Lower leg skin (tissue), 4 donors: ENCODE results near the gene TIMM10B. TPM values are rescaled to one million over a fixed set of nuclear protein-coding genes. Genes with fewer than 3 reads are reported as not detected.
A peak's percentile ranks its signal among the peaks of the same experiment; 100 is the strongest.

Experiments
- DNase-seq, 2 donors: peaks; one replicate each; pipeline ENCODE4 v3.0.0-alpha.2; 2019; ENCODE audit warnings: low spot score in 2 of 2
- H3K4me3 ChIP-seq: fragments of 200-600 bp; sonication (generic); 2 replicates; pipeline ENCODE4 v1.5.1; 2017; ENCODE audit warnings: mild to moderate bottlenecking, low read depth; ENCODE audit not compliant: poor library complexity, severe bottlenecking
- POLR2A ChIP-seq, 2 donors: fragments of 450-650 bp; IDR thresholded peaks; one replicate each; pipeline ENCODE4 v1.6.1; 2016 to 2017; ENCODE audit warnings: antibody characterized with exemption in 2 of 2, mild to moderate bottlenecking in 1 of 2, moderate library complexity in 1 of 2
- WGBS, 2 donors: methylation state at CpG; one replicate each; pipeline ENCODE4 v1.1.5; 2018; 5-methylcytosine and 5-hydroxymethylcytosine counted together
- intact Hi-C: fragments of 100-400 bp; cut with DNase I; formaldehyde crosslinking; loops from one replicate; pipeline ENCODE4 v1.15.0; 2023; ENCODE audit warnings: low total_unique reads
- total RNA-seq, 4 donors: library from RNA; depleted of rRNA; stranded (reverse); fragments of >200 nt; gene quantifications; one replicate each; pipeline ENCODE4 v1.1.0, GENCODE V29; 2016
- TF ChIP-seq, protein P1 (sequence below), 3 donors: fragments of 450-650 bp; IDR thresholded peaks; one replicate each; pipeline ENCODE4 v1.5.1; 2016; ENCODE audit warnings: antibody characterized with exemption in 3 of 3, mild to moderate bottlenecking in 3 of 3, moderate library complexity in 2 of 3

TIMM10B gene
- total RNA-seq, 4 donors from 2014 or later: 20.1 to 28.0 (median 21.9) TPM

DNA sequence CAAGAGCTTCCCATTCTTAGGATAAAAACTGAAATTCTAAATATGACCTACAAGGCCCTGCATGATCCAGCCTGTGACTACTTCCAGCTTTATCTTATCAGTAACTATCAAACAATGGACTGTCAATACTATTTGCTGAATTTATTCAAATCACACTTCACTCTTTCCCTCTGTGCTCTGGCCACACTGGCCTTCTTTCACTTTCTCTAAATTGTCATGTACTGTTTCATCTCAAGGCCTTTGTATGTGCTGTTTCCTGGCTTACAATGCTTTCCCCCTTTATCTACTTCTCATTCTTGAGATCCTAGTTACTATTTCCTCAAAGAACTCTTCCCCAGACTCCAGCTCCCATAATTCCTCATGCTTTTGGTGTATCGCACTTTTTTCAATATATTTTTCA is 5.6 kb downstream of the TIMM10B start:
- TF ChIP-seq, protein P1, sequence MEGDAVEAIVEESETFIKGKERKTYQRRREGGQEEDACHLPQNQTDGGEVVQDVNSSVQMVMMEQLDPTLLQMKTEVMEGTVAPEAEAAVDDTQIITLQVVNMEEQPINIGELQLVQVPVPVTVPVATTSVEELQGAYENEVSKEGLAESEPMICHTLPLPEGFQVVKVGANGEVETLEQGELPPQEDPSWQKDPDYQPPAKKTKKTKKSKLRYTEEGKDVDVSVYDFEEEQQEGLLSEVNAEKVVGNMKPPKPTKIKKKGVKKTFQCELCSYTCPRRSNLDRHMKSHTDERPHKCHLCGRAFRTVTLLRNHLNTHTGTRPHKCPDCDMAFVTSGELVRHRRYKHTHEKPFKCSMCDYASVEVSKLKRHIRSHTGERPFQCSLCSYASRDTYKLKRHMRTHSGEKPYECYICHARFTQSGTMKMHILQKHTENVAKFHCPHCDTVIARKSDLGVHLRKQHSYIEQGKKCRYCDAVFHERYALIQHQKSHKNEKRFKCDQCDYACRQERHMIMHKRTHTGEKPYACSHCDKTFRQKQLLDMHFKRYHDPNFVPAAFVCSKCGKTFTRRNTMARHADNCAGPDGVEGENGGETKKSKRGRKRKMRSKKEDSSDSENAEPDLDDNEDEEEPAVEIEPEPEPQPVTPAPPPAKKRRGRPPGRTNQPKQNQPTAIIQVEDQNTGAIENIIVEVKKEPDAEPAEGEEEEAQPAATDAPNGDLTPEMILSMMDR (IDR thresholded peaks at IDR 0.05): no peak
- no peak for TF ChIP-seq POLR2A (IDR thresholded peaks at IDR 0.05)
- intact Hi-C loops: no loop called here
- WGBS, 2 donors: 87 to 95% methylated on average over 1 of the region's 1 CpG
- no peak for DNase-seq
- no peak overlapping the region for H3K4me3 ChIP-seq

DNA sequence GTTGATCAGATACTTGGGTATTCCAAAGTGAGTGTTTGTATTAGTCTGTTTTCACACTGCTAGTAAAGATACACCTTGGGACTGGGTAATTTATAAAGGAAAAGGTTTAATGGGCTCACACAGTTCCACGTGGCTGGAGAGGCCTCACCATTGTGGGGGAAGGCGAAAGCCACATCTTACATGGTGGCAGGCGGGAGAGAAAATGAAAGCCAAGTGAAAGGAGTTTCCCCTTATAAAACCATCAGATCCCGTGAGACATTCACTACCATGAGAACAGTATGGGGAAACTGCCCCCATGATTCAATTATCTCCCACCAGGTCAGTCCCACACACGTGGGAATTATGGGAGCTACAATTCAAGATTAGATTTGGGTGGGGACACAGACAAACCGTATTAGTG is 7.0 kb downstream of the TIMM10B start:
- TF ChIP-seq, protein P1 (IDR thresholded peaks at IDR 0.05): no peak
- no peak for TF ChIP-seq POLR2A (IDR thresholded peaks at IDR 0.05)
- no peak overlapping the region for H3K4me3 ChIP-seq
- WGBS, 2 donors: 89 to 93% methylated on average over 6 of the region's 6 CpGs
- no peak for DNase-seq
- intact Hi-C loops: no loop called here

DNA sequence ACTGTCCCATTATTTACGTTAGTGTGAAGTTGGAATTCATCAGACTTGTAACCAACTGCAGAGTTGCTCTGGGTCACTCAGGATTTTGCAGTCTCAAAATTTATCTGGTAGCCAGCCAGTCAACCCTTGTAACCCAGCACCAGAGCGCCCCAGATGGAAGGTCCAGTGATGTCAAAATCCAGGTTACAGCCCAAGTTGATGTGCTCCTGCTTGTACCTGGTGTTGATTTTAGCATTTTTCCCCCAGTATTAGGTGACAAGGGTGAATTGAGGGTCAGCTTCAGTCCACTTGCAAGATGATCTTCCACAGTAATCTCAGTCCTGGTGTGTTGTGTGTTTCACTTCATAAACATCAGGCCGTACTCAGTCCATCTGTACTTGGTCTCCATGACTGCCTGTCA is 7.5 kb downstream of the TIMM10B start:
- WGBS, 2 donors: 93 to 97% methylated on average over 3 of the region's 3 CpGs
- no peak for TF ChIP-seq POLR2A (IDR thresholded peaks at IDR 0.05)
- DNase-seq: no peak
- no peak overlapping the region for H3K4me3 ChIP-seq
- intact Hi-C loops: no loop called here

DNA sequence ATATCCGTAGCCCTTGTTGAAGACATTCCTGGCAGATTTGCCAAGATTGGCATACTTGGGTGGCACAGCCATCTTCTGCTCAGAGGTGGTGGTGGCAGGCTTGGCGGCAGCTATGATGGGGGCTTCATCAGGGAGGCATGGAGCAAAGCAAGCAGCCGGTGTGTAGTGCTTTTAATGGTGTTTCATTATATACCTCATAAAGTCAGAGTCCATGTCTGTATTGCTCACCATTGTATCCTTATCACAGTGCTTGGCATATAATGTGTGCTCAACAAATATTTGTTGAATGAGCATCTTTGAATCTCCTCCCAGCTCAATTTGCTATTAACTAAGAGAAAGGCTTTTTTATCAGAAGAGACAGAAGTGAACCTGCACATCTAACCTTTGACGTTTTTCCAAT is 8.0 kb downstream of the TIMM10B start:
- intact Hi-C loops: no loop called here
- WGBS, 2 donors: 89 to 90% methylated on average over 4 of the region's 4 CpGs
- H3K4me3 ChIP-seq: no peak overlapping the region
- TF ChIP-seq, protein P1 (IDR thresholded peaks at IDR 0.05): no peak
- TF ChIP-seq POLR2A (IDR thresholded peaks at IDR 0.05): no peak
- no peak for DNase-seq

DNA sequence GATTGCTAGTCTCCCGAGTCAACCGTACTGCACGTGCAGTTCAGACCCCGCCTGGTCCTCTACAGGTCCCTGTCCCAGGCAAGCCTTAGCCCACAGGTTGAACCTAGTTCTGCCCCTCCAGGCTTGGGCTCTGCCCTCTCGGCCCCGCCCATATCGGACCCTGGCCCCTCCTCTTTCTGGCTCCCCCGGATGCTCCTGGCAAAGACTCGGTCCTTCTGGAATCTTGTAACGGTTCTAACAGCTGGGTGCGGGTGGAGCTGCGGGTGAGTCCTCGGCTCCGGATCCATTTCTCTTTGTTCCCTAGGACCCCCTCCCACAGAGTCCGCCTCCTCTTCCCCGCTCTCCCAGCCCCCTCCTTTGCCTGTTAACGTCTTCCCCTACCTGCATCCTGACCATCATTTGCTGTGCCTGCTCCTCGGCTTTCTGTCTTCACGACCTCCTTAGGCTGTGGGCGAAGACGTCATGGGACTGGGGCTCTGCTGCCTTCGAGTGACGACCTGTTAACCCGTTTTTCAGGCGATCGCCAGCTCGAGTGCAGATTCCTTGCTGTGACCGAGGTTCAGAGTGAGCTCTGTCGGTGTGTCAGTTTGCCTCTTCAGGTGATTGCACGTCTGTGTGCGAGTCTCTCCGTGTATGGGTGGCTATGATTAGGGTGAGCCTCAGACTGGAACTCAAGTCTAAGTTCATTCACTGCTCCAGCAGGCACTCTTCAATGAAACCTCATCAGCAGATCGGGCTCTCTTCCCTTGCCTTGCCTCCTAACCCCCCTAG is 16.0 kb downstream of the TIMM10B start, which contains the start of gene DNHD1:
TSS of gene DNHD1 (plus strand) at position 212 of the 771 bp plus-strand sequence. CDS start 936 bp downstream, outside the sequence.
- intact Hi-C loops: no loop called here
- no peak for TF ChIP-seq POLR2A (IDR thresholded peaks at IDR 0.05)
- TF ChIP-seq, protein P1 (IDR thresholded peaks at IDR 0.05): no peak
- H3K4me3 ChIP-seq: no peak within 1 kb of the TSS
- peak in 1 of 2 donors; percentile 69 for DNase-seq
- WGBS, 2 donors: 55 to 57% methylated on average over 33 of the region's 33 CpGs

DNA sequence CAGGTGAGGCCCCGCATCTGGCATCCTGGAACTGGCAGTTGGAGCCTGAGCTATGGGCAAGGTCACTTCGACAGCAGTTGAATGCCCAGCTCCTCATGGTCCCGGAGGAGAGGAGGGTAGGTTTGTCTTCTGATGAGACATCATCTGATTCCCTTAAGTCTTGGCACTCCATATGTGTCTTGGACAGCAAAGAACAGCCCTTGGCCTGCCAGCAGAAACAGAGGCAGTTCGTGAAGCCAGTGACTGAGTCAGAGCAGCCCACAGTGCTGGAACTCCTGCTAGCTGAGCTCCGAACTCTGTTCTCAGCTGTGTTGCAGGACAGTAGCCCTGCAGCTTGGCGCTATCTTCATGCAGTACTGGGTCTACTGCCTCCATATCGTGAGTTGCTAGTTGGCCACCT is 16.8 kb downstream of the TIMM10B start:
- intact Hi-C loops: no loop called here
- DNase-seq: peak in 1 of 2 donors; percentile 70
- no peak overlapping the region for H3K4me3 ChIP-seq
- WGBS, 2 donors: 65 to 70% methylated on average over 7 of the region's 7 CpGs
- TF ChIP-seq POLR2A (IDR thresholded peaks at IDR 0.05): no peak
- TF ChIP-seq, protein P1 (IDR thresholded peaks at IDR 0.05): no peak
